HG03064 (cell line): ENCODE results near the gene SAMD11.

Experiments
- ATAC-seq: cut with Tn5 transposase; IDR thresholded peaks from one replicate; pipeline ENCODE4 v1.9.1; 2021; ENCODE audit warnings: low read depth; ENCODE audit not compliant: unreplicated experiment

SAMD11 gene

DNA sequence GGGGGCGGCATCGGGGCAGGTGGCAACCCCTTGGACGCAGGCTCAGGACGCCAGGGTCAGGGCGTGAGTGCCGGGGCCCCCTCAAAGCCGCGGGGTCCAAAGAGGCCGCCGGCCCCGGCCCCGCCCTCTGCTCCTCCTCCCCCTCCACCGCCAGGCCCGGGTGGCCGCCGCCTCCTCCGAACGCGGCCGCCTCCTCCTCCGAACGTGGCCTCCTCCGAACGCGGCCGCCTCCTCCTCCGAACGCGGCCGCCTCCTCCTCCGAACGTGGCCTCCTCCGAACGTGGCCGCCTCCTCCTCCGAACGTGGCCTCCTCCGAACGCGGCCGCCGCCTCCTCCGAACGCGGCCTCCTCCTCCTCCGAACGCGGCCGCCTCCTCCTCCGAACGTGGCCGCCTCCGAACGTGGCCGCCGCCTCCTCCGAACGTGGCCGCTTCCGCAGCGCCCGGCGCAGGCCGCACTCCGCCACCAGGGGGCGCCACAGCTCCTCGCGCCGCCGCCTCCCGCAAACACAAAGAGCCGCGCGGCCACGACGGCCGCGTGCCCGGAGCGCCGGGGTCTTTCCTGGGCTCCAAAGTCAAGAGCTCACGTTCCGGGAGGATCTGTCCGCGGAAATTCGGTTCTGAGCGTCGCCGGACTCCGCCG lies 19.3 kb upstream of the SAMD11 start:
- no peak for ATAC-seq

DNA sequence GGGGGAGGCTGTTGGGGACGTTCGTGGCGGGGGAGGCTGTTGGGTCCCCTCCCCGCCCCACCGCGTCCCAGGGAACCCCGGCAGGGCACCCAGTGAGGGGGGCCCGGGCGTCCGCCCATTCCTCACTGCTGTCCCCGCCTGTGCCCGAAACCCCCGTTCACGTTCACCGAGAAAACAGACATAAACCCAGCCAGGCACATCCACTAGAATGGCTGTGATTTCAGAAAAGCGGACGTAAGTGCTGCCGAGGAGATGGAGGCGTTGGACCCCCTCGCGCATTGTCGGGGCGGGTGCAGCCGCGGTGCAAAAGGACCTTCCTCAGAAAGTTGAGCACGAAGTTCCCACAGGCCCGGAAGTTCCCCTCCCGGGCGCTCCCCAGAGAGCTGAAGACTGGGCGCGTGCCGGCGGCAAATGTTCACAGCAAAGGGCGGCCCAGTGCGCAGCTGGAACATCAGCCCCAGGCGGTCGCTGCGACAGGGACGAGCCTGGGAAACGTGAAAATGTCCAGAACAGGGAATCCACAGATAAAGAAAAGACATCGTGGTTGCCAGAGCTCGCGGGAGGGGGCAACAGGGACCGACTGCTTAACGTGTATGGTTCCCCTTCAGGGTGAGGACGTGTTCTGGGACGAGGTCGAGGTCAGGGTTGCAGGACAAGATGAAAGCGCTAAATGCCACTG lies 18.5 kb upstream of the SAMD11 start:
- no peak for ATAC-seq

DNA sequence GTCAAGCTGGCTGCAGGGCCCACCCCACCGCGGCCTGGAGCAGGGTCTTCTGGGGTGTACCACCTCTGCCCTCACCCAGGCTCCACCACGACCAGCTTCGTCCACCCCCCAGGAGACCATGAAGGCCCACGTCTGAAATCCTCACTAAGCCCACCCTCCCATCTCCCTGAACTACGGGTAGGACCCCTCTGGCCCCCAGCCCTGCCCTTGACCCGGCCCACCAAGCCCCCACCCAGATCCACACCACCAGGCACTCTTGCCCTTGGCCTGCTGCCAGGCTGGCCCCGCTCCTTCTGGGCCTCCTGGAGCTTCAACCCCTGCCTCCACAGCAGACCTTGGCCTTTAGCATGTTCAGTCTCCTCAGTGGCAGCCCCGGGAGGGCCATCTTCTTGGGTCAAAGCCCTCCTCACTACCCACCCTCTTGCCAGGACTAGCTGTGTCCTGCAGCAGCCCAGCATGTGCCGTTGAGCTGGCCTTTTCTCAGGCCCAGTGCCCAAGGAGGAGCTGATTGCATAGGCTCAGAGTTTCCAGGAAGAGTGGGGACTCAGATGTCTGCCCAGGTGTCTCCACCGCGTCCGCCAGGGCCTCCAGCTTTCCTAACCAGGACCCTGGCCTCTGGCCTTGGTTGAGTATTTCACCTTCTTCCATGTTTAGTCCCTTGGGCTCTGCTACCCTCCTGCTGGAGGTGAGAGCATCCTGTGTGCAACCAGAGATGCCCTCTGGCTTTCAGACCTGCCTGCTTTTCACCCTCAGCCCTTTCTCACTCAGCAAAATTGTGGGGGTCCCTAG lies 17.7 kb upstream of the SAMD11 start:
- ATAC-seq, result no peak

DNA sequence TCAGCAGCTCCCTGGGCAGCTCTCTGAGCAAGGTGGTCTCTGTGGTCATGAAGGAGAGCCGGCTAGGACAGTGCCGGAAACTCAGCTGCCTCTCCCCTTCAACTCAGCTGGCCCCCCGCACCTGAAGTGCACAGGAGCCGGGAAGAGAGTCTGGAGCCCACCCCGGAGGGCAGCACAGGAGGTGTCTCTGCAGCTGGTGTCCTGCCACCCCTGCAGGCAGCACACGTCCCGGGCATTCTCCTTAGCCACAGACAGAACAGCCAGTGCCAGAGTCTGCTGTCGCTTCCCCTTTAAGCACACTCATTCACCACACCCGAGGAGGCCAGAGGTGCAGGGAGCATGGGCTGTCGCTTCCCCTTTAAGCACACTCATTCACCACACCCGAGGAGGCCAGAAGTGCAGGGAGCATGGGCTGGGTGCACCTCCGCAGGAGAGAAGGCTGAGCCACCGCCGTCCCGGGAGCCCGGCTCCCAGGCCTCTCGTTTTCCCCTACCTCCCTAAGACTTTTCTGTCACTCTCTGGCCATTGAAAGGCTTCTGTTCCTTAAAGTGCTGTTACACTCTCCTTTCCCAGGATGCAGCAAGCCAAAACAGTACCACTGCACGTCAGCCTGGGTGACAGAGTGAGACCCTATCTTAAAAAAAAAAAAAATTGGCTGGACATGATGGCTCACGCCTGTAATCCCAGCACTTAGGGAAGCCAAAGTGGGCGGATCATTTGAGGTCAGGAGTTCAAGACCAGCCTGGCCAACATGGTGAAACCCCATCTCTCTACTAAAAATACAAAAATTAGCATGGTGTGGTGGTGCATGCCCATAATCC lies 16.9 kb upstream of the SAMD11 start:
- no peak for ATAC-seq

DNA sequence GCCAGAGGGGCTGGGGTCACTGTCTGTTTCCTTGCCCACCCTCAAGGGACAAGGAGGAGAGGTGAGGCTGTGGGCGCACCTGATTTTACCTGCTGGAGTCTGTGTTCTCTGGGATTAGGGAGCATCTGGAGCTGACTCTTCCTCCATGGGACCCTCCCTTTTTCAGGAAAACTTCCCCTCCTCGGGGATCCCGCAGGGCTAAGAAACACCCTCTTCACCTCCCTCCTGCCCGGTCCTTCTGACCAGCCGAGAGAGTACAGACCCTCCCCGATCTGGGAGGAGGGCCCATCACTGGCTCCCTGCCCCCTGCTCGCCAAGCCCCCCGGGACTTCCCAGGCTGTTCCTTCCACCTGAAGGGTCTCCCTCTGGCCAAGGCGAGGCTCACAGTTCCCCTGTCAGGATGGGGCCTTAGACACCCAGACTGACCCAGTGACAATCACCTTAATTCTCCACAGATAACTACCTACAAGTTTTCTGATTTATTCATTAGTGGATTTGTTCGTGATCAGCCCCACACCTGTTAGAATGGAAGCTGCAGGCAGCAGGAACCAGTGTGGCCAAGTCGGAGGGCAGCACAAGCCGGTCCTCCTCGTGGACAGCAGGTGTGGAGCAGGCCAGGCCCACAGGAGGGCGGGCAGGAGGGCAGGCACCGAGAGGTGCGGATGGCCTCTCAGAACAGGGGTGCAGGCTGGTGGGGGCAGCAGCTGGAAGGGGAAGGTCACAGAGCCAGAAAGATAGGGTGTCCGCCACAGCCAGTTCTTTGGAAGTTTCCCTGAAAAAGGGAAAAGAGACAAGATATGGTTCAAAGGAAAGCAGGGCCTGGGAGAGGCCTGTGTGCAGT lies 15.9 kb upstream of the SAMD11 start:
- no peak for ATAC-seq

DNA sequence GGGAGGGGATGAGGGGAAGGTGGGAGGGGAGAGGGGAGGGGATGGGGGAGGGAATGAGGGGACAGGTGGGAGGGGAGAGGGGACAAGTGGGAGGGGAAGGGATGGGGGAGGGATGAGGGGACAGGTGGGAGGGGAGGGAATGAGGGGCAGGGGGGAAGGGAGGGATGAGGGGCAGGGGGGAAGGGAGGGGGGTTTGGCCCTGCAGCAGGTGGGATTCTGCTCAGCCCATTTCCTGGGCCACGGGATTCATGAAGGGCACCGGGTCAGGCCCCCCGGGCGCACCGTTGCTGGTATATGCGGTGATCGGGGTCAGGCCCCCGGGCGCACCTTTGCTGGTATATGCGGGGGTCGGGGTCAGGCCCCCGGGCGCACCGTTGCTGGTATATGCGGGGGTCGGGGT lies 15.1 kb upstream of the SAMD11 start:
- ATAC-seq, result no peak

DNA sequence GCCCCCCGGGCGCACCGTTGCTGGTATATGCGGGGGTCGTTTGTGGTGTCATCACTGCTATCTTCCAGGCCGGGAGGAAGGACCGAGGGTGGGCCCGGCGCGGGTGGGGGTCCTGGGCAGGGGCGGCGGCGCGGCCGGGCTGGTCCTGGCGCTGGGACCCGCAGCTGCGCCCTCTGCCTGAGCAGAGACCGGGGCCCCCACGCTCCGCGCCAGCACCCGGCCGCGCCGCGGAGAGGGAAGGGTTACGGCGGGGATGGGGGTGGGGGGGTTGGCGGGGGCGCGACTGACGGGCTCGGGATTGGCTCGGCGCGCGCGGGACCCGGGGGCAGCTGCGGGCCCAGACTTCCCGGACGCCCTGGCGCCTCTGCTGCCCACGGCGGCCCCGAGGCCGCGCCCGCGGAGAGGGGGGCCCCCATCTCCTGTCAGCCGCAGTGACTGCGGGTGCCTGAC lies 13.8 kb upstream of the SAMD11 start:
- ATAC-seq, result no peak

DNA sequence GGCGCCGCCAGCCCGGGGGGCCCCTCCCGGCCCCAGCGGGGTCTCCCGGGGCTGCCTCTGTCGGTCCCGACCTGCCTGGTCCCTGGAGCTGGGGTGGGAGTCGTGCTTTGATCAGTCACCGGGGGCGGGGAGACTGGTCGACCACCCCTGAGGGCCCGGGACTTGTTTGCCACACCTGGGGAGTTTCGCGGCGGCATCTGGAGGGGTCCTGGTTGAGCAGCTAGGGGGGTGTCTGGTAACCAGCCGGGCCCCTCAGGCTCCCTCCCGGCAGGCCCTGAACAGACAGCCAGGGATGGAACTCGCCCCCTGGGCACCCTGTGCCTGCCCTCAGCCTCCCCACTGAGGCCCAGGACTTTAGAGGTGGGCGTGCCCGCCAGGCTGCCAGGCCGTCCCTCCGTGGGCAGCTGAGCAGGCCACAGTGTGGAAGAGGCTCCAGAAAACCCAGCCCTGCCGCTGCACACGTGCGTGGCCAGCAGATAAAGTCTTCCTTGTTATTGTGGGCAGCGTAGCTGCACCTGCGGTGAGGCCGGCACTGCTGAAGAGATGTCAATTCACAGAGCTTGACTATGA lies 13.3 kb upstream of the SAMD11 start:
- ATAC-seq, result no peak

DNA sequence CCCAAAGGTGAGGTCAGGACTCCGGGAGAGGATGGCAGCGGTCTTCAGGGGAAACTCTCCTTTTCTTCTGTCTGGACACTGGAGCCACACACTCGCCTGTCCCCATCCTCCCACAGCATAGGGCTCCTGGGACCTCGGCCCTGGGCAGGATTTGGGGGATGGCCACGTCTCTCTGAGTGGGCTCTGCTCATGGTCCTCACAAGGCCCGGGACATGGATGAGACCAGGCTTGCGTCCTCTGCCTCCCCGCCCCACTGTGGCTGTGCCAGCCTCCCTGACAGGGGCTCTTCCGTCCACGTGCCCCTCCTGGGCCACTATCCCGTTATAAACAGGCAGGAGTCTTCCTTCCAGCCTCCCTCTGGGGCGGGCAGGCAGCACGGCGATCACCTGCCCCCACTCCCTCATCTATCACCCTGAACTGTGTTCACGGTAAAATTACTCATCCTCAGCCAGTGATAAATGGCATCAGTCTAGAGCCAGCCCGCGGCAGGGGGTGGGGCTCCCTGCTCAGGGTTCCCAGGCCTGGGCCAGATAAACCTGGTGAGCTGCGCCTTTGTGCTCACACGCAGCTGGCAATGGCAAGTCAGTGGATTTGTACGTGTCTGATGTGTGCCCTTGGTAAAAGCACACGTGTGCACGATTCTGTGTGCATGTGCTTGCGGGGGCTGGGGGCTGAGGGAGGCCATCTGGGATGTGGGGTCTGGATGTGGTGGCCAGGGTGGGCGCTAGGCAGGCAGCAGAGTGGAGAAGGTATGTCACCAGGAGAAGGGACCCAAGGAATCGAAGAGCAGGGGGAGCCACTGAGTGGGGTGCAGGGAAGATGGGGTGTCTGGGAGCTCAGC lies 12.6 kb upstream of the SAMD11 start:
- ATAC-seq, result no peak

DNA sequence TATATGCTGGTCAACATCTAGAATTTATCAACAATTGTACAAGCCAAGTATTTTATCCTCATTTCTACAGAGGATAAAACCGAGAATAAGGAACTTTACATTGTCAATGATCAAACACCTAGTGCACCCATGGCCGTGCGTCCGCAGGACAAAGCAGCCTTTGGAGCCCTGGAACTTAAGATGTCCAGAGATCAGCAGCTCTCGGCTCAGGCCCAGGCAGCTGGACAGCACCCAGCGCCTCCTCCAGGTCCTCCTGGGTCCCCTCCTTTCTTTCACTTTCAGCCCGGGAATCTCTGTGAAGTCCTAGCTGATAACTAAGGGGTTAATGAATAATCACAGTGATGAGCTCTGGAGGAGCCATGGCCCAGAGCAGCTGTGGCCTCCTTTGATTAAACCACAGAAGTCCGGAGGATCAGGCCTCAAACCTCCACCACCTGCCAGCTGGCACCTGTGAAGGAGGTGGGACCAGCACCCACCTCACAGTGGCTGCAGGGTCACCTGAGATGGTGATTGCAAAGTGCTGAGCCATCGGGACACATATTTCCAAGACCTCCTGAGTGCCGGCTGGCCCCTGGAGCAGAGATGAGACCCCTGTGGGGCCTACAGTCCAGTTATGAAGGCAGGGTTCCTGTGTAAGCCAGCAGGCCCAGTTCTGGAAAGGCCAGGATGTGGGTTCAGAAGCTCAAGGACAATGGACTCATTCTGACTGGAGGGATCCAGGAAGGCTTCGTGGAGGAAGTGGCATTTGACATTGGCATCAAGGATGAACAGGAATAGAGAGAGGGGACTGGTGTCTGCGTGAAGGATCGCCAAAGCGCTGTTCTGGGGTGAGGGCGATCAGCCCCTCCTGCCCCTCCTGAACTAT lies 11.6 kb upstream of the SAMD11 start:
- ATAC-seq, result no peak

DNA sequence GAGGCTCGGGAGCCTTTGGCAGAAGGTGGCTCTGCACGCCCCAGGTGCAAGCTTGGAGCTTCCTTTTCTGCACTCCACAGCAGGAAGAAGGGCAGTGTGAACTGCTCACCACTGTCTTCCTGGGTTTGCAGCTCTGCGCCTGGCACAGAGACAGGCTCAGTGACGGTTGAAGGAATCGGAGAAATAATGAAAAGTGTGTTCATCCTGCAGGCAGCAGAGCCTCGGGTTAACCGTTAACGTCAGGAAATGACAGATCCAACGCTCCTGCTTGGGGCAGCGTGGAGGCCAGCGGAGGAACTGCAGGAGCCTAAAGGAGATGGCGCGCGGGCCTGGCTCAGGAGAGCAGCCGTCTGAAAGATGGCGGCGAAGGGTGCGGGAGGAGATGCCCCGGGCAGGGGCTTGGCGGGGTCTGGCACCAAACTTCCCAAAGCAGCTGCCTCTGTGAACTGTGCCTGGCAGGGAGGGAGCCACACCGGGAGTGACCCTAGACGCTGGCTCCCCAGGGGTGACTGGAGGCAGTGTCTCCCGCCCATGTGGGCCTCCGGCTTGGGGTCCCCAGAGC lies 10.9 kb upstream of the SAMD11 start:
- no peak for ATAC-seq

DNA sequence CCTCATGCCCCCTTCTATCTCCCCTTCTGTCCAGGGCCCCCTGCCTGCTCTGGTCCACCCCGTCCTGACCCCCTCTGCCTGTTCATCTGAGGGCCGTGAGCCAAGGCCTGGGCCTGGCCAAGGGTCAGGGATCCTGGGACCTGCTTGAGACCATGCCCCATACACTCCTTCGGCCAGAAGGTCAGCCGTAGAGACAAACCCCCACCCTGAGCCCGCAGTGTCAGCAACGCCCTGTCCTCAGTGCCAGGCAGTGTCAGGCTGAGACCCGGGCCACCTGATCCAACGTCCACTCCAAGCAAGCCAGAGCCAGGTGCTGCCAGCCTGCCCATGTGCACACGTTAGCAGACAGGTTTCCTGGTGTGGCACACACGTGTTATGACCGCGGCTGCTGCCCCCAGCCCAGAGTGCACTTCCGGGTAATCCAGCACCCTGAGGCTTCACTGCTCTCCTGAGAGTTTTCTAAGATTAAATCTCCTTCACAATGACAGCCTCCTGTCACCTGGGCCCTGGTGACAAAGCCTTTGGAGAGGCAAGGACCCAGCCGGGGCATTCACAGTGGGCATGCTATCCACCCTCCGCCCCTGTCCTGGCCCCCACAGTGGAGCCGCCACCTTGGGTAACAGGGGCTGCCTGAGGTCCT lies 10.1 kb upstream of the SAMD11 start:
- ATAC-seq, result no peak

DNA sequence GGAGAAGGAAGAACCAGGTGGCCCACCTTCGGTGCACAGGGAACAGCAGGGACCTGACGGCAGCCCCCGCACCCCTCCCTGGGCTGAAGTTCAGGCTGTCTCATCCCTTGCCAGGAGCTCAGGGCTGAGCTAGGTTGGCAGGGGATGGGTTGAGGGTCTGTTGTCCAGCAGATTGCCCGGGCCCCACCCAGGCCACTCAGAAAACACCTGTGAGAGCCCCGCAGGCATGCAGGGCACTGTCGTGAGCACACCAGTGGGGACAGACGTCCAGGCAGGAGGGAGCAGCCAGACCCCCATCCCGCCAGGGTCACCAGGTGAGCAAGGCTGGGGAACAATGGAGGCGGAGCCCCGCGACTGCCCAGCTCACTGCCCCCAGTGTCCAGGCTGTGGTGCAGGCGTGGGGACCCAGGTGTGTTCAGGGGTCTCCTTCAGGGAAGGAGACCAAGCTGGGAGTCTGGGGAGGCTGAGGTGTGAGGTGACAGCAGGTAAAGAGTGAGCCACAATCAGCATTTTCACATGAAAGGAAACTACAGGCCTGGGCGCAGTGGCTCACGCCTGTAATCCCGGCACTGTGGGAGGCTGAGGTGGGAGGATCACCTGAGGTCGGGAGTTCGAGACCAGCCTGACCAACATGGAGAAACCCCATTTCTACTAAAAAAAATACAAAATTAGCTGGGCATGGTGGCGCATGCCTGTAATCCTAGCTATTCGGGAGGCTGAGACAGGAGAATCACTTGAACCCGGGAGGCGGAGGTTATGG lies 9.4 kb upstream of the SAMD11 start:
- ATAC-seq, result no peak

DNA sequence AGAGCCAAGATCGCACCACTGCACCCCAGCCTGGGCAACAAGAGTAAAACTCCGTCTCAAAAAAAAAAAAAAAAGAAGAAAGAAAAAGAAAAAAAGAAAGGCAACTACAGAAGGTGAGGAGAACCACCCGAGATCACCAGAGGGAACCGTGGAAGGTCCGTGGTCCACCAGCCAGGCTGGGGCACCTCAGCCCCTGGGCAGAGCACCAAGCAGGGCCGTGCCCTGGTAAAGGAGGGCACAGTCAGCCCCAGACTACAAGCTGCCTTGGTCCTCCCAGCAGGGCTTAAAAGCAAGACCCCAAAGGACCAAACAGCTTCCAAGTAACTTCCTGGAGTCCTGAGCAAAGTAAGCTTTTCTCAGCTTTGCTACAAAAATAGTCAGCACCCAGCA lies 8.8 kb upstream of the SAMD11 start:
- ATAC-seq, result no peak

DNA sequence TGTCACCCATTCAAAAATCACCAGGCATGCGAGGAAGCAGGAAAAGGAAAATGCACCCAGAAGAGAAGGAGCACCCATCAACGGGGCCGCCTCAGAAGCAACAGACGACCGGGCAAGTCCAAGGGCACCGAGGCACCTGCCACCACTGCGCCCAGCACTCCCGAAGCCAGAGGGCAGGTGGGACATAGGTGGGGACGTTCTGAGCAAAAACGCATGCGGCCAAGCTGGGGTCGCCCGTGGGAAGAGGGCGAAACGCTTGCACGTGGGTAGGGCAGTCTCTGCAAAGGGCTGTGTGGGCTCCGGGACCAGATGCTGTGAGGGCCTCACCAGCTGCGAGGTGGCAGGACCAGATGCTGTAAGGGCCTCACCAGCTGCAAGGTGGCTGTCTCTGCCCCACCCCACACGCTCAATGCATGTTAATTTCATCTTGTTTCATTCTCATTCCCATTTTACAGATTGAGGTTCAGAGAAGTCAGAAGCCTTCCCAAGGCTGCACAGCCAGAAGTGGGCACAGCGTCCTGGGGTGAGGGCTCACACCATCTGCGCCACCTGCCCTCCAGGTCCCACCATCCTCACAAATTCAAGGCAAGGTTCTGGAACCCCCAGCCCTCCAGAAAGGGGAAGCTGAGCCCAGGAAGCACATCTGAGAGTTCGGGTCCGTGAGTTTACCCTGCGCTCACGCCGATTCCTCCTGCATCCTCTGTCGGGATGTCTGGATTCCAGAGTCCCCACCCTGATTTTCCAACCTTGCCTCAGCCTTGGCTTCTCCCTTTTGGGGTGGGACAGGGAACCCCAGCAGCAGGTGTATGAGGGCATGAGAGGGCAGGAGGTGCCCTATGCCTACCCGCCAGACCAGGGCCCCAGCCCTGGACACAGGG lies 8.2 kb upstream of the SAMD11 start:
- ATAC-seq, result no peak
